Mesenchymal stem cell (in vitro differentiated cells and primary cell): ENCODE measurements around the gene IL6R.
"Not testable (repeated sequence)": the region's sequence is repeated elsewhere in the genome, so short reads cannot be mapped to it uniquely, and the experiment has no call there.

Source experiments
- DNase-seq: peaks from one replicate; pipeline ENCODE4 v3.0.0-alpha.2; 2013
- H2AFZ ChIP-seq: one replicate; pipeline ENCODE4 v1.6.1; 2013; ENCODE audit warnings: low read depth, mild to moderate bottlenecking, control low read depth, inconsistent platforms, low read length, moderate library complexity
- H2AK5ac ChIP-seq: 2 replicates; pipeline ENCODE4 v1.6.1; 2013; ENCODE audit warnings: low read length, moderate library complexity, mild to moderate bottlenecking, inconsistent platforms; ENCODE audit not compliant: severe bottlenecking
- H2BK120ac ChIP-seq: one replicate; pipeline ENCODE4 v1.6.1; 2013; ENCODE audit warnings: low read depth, mild to moderate bottlenecking, inconsistent platforms, low read length, moderate library complexity
- H2BK12ac ChIP-seq, 2 experiments: one replicate each; pipeline ENCODE4 v1.6.1; 2013; ENCODE audit warnings: inconsistent platforms in 2 of 2, low read length in 2 of 2, mild to moderate bottlenecking in 2 of 2, moderate library complexity in 2 of 2, control low read depth in 1 of 2
- H2BK15ac ChIP-seq: one replicate; pipeline ENCODE4 v1.6.1; 2013; ENCODE audit warnings: mild to moderate bottlenecking, low read depth, inconsistent platforms; ENCODE audit not compliant: poor library complexity, severe bottlenecking
- H2BK5ac ChIP-seq: 2 replicates; pipeline ENCODE4 v1.6.1; 2013; ENCODE audit warnings: low read depth, mild to moderate bottlenecking, low read length, control low read depth, inconsistent platforms; ENCODE audit not compliant: poor library complexity, severe bottlenecking
- H3K14ac ChIP-seq, 2 experiments: one replicate each; pipeline ENCODE4 v1.6.1; 2013; ENCODE audit warnings: inconsistent platforms in 2 of 2, low read length in 2 of 2, control low read depth in 1 of 2, mild to moderate bottlenecking in 1 of 2, moderate library complexity in 1 of 2
- H3K18ac ChIP-seq, 2 experiments: one replicate each; pipeline ENCODE4 v1.6.1; 2013; ENCODE audit warnings: inconsistent platforms in 2 of 2, low read length in 2 of 2, control low read depth in 1 of 2, low read depth in 1 of 2, mild to moderate bottlenecking in 1 of 2
- H3K23ac ChIP-seq, 2 experiments: one replicate each; pipeline ENCODE4 v1.6.1; 2013; ENCODE audit warnings: inconsistent platforms in 2 of 2, low read length in 2 of 2, mild to moderate bottlenecking in 2 of 2, moderate library complexity in 2 of 2, control low read depth in 1 of 2
- H3K27ac ChIP-seq: 2 replicates; pipeline ENCODE4 v1.5.1; 2013; ENCODE audit warnings: mild to moderate bottlenecking, moderate library complexity, low read length, control low read depth, inconsistent platforms; ENCODE audit not compliant: poor library complexity, severe bottlenecking
- H3K27me3 ChIP-seq, 2 experiments: 2 replicates each; pipeline versions ENCODE4 v1.6.1 to v1.7.0; 2013; ENCODE audit warnings: low read length in 2 of 2, mild to moderate bottlenecking in 2 of 2, moderate library complexity in 2 of 2, control low read depth in 1 of 2, inconsistent platforms in 1 of 2; ENCODE audit not compliant: control insufficient read depth in 1 of 2, insufficient read depth in 1 of 2
- H3K36me3 ChIP-seq, 2 experiments: 2 replicates each; pipeline versions ENCODE4 v1.6.1 to v1.7.0; 2013; ENCODE audit warnings: low read length in 2 of 2, control low read depth in 1 of 2, inconsistent platforms in 1 of 2, low read depth in 1 of 2, mild to moderate bottlenecking in 1 of 2; ENCODE audit not compliant: insufficient read depth in 2 of 2, control insufficient read depth in 1 of 2
- H3K4ac ChIP-seq, 2 experiments: one replicate each; pipeline ENCODE4 v1.6.1; 2013; ENCODE audit warnings: inconsistent platforms in 2 of 2, low read length in 2 of 2, mild to moderate bottlenecking in 2 of 2, moderate library complexity in 2 of 2, control low read depth in 1 of 2, low read depth in 1 of 2
- H3K4me1 ChIP-seq: 2 replicates; pipeline ENCODE4 v1.6.1; 2013; ENCODE audit warnings: low read depth, low read length, control low read depth; ENCODE audit not compliant: control insufficient read depth, insufficient read depth
- H3K4me2 ChIP-seq: 2 replicates; pipeline ENCODE4 v1.6.1; 2013; ENCODE audit warnings: low read length, mild to moderate bottlenecking, inconsistent platforms; ENCODE audit not compliant: poor library complexity, severe bottlenecking
- H3K4me3 ChIP-seq, 2 experiments: 2 replicates each; pipeline versions ENCODE4 v1.5.1 to v1.7.0; 2013; ENCODE audit warnings: low read length in 2 of 2, mild to moderate bottlenecking in 2 of 2, control low read depth in 1 of 2, low read depth in 1 of 2; ENCODE audit not compliant: insufficient read depth in 1 of 2
- H3K79me1 ChIP-seq: replicated peaks from 2 replicates; pipeline ENCODE4 v1.6.1; 2013; ENCODE audit warnings: mild to moderate bottlenecking, control low read depth, low read length, inconsistent platforms; ENCODE audit not compliant: poor library complexity, severe bottlenecking
- H3K9ac ChIP-seq: 2 replicates; pipeline ENCODE4 v1.7.0; 2013; ENCODE audit warnings: mild to moderate bottlenecking, low read length, moderate library complexity
- H3K9me3 ChIP-seq: 2 replicates; pipeline ENCODE4 v1.7.0; 2013; ENCODE audit warnings: mild to moderate bottlenecking, low read length; ENCODE audit not compliant: control insufficient read depth
- H4K8ac ChIP-seq: one replicate; pipeline ENCODE4 v1.6.1; 2013; ENCODE audit warnings: inconsistent platforms, mild to moderate bottlenecking, low read length, moderate library complexity
- H4K91ac ChIP-seq: one replicate; pipeline ENCODE4 v1.6.1; 2013; ENCODE audit warnings: mild to moderate bottlenecking, low read length, inconsistent platforms
- WGBS: methylation state at CpG from one replicate; pipeline ENCODE4 v1.1.7; 2013; ENCODE audit warnings: mixed read lengths; 5-methylcytosine and 5-hydroxymethylcytosine counted together

The IL6R gene

GRCh38 chr1:154361357-154361756 is 43.8 kb upstream of the IL6R start:
- no peak overlapping the region for H2BK15ac ChIP-seq
- peaks cover 0 to 3% of the 10 kb centered on the region in 2 experiments for H3K27me3 ChIP-seq
- H3K4me2 ChIP-seq, result no peak overlapping the region
- H2BK5ac ChIP-seq, result no peak overlapping the region
- no peak overlapping the region for H3K4ac ChIP-seq
- H2BK12ac ChIP-seq, result no peak overlapping the region
- DNase-seq, result no peak
- no peaks in the 10 kb centered on the region for H3K9me3 ChIP-seq
- H3K36me3 ChIP-seq, result no peaks in the 10 kb centered on the region
- H3K4me3 ChIP-seq, result no peak overlapping the region
- H3K23ac ChIP-seq, result no peak overlapping the region
- no peak overlapping the region for H2BK120ac ChIP-seq
- no peak overlapping the region for H2AK5ac ChIP-seq
- no peak overlapping the region for H4K8ac ChIP-seq
- H3K4me1 ChIP-seq, result no peaks in the 10 kb centered on the region
- H3K18ac ChIP-seq, result no peak overlapping the region
- no peak overlapping the region for H4K91ac ChIP-seq
- 81% methylated on average over 3 of the region's 3 CpGs for WGBS
- no peaks in the 10 kb centered on the region for H3K79me1 ChIP-seq
- H3K27ac ChIP-seq, result no peak overlapping the region
- no peak overlapping the region for H3K14ac ChIP-seq
- H2AFZ ChIP-seq, result no peak overlapping the region
- H3K9ac ChIP-seq, result no peak overlapping the region

DNA sequence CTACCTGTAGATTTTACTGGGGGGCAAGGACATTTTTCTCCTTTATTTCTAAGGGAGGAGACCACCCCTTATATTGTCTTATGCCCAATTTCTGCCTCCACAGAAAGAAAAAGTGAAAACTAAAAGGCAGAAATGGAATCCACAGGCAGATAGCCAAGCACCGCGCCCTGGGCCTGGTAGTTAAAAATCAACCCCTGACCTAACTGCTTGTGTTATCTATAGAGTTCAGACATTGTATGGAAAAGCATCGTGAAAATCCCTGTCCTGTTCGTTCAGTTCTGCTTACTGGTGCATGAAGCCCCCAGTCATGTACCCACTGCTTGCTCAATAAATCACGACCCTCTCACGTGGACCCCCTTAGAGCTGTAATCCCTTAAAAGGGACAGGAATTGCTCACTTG is 33.7 kb upstream of the IL6R start:
- H3K36me3 ChIP-seq, result no peaks in the 10 kb centered on the region
- no peak overlapping the region for H2BK12ac ChIP-seq
- no peak overlapping the region for H2BK120ac ChIP-seq
- H3K18ac ChIP-seq, result no peak overlapping the region
- H3K23ac ChIP-seq, result no peak overlapping the region
- no peak overlapping the region for H4K8ac ChIP-seq
- no peak overlapping the region for H3K14ac ChIP-seq
- H3K4me2 ChIP-seq, result no peak overlapping the region
- no peak overlapping the region for H3K9ac ChIP-seq
- no peaks in the 10 kb centered on the region for H3K27me3 ChIP-seq
- H2BK15ac ChIP-seq, result no peak overlapping the region
- no peak for DNase-seq
- H3K4me3 ChIP-seq, result no peak overlapping the region
- no peak overlapping the region for H2AFZ ChIP-seq
- no peak overlapping the region for H3K4ac ChIP-seq
- no peaks in the 10 kb centered on the region for H3K79me1 ChIP-seq
- H3K9me3 ChIP-seq, result no peaks in the 10 kb centered on the region
- H3K27ac ChIP-seq, result no peak overlapping the region
- no peaks in the 10 kb centered on the region for H3K4me1 ChIP-seq
- no peak overlapping the region for H4K91ac ChIP-seq
- H2AK5ac ChIP-seq, result no peak overlapping the region
- no peak overlapping the region for H2BK5ac ChIP-seq
- WGBS, result 95% methylated on average over 6 of the region's 6 CpGs

DNA sequence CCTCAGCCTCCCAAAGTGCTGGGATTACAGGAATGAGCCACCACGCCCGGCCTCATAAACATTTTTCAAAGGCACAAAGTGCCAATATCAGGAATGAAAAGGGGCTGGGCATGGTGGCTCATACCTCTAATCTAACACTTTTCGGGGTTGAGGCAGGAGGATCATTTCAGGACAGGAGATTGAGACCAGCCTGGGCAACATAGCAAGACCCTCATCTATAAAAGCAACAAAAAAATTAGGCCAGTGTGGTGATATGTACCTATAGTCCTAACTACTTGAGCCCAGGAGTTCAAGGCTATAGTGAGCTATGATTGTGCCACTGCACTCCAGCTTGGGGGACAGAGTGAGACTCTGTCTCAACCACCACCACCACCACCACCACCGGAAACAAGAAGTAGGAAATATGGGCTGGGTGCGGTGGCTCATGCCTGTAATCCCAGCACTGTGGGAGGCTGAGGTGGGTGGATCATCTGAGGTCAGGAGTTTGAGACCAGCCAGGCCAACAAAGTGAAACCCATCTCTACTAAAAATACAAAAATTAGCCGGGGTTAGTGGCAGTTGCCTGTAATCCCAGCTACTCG is 31.3 kb upstream of the IL6R start:
- DNase-seq, H3K4me2 ChIP-seq, H2BK120ac ChIP-seq, H4K91ac ChIP-seq, H2BK15ac ChIP-seq, H3K23ac ChIP-seq, H3K79me1 ChIP-seq, H3K27ac ChIP-seq, H3K4me1 ChIP-seq, H3K4ac ChIP-seq, H3K27me3 ChIP-seq, H3K9ac ChIP-seq, H2BK5ac ChIP-seq, H3K18ac ChIP-seq, H3K14ac ChIP-seq, H2AFZ ChIP-seq, H2AK5ac ChIP-seq, H2BK12ac ChIP-seq, H3K36me3 ChIP-seq, H4K8ac ChIP-seq, H3K4me3 ChIP-seq, H3K9me3 ChIP-seq: not testable (repeated sequence)
- WGBS, result 99% methylated on average over 5 of the region's 7 CpGs

DNA sequence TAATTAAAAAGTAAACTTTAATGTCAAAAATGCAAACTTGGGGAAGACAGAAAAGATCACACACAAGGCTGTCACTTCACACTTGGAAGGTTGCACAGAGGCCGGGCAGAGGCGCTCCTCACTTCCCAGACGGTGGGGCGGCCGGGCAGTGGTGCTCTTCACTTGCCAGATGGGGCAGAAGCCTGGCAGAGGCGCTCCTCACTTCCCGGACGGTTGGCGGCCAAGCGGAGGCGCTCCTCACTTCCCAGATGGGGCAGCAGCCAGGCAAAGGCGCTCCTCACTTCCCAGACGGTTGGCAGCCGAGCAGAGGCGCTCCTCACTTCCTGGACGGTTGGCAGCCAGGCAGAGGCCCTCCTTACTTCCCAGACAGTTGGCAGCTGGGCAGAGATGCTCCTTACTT is 25.8 kb upstream of the IL6R start:
- no peak overlapping the region for H3K4me2 ChIP-seq
- no peak overlapping the region for H4K8ac ChIP-seq
- 82% methylated on average over 16 of the region's 16 CpGs for WGBS
- no peak overlapping the region for H3K27ac ChIP-seq
- DNase-seq, result no peak
- no peaks in the 10 kb centered on the region for H3K9me3 ChIP-seq
- H2BK12ac ChIP-seq, result no peak overlapping the region
- peaks cover 0 to 4% of the 10 kb centered on the region in 2 experiments for H3K27me3 ChIP-seq
- H3K36me3 ChIP-seq, result no peaks in the 10 kb centered on the region
- H2BK5ac ChIP-seq, result no peak overlapping the region
- H3K14ac ChIP-seq, result peak overlapping the region in 1 of 2 experiments; percentile 55
- H2AK5ac ChIP-seq, result no peak overlapping the region
- no peaks in the 10 kb centered on the region for H3K4me1 ChIP-seq
- no peaks in the 10 kb centered on the region for H3K79me1 ChIP-seq
- no peak overlapping the region for H2AFZ ChIP-seq
- no peak overlapping the region for H3K9ac ChIP-seq
- no peak overlapping the region for H3K4me3 ChIP-seq
- no peak overlapping the region for H3K4ac ChIP-seq
- H2BK120ac ChIP-seq, result no peak overlapping the region
- H3K18ac ChIP-seq, result no peak overlapping the region
- H2BK15ac ChIP-seq, result no peak overlapping the region
- no peak overlapping the region for H3K23ac ChIP-seq
- H4K91ac ChIP-seq, result no peak overlapping the region
